ENCODE data around the gene C1QL1. TPM values are rescaled to one million over a fixed set of nuclear protein-coding genes. Genes with fewer than 3 reads are reported as not detected.

The C1QL1 gene
- total RNA-seq, 1 experiment from 2014 or later, result 3.5 TPM

- Histone ChIP-seq H3K27ac (ENCODE audit: low read depth, low read length) (no peak overlapping the region), H3K27me3 (ENCODE audit: insufficient read depth, low read length) (no peaks in the 10 kb centered on the region), H2AFZ (ENCODE audit: low read depth, low read length, poor library complexity, severe bottlenecking) (no peak overlapping the region), H3K36me3 (ENCODE audit: control insufficient read depth in 1 of 2, insufficient read depth in 2 of 2, low read length in 2 of 2) (no peaks in the 10 kb centered on the region), H3K4me1 (ENCODE audit: control insufficient read depth in 1 of 2, insufficient read depth in 2 of 2, low read length in 2 of 2) (peaks cover 6 to 8% of the 10 kb centered on the region in 2 experiments), H3K9ac (ENCODE audit: low read length) (no peak overlapping the region), H3K79me2 (ENCODE audit: insufficient read depth, low read length) (no peaks in the 10 kb centered on the region), H3K4me3 (replicated peaks in 1 of 2; ENCODE audit: low read depth in 1 of 2, low read length in 2 of 2) (no peak overlapping the region), H3K4me2 (ENCODE audit: low read length) (no peak overlapping the region), H3K9me2 (ENCODE audit: insufficient read depth) (no peaks in the 10 kb centered on the region), H3K9me3 (ENCODE audit: control insufficient read depth in 1 of 2, insufficient read depth in 1 of 2, low read depth in 1 of 2, low read length in 2 of 2) (no peaks in the 10 kb centered on the region), H4K20me1 (ENCODE audit: insufficient read depth) (no peaks in the 10 kb centered on the region)
- ATAC-seq, result no peak
- ChIA-PET RAD21 (ENCODE audit: low non-redundant PET in 1 of 2, low total read pairs in 2 of 2, uncharacterized antibody in 2 of 2, unreplicated experiment in 2 of 2) (no interaction called here), POLR2A (no interaction called here), CTCF (no interaction called here)
- no TSS peak for BruUV-seq (replicated peaks)
- no peak for TF ChIP-seq EZH2 (IDR thresholded peaks at IDR 0.05)
- TF ChIP-seq ELF1 (IDR thresholded peaks at IDR 0.05; ENCODE audit: borderline replicate concordance, low read depth), result no peak
- TF ChIP-seq CEBPB (IDR thresholded peaks at IDR 0.05; ENCODE audit: low read depth), result no peak
- no peak for TF ChIP-seq SIN3A (IDR thresholded peaks at IDR 0.05; ENCODE audit: low read depth)
- TF ChIP-seq JUND (IDR thresholded peaks at IDR 0.05), result no peak
- TF ChIP-seq POLR2AphosphoS5 (IDR thresholded peaks at IDR 0.05; ENCODE audit: low read depth, low read length), result no peak
- no peak for TF ChIP-seq MAX (IDR thresholded peaks at IDR 0.05)
- DNase-seq (ENCODE audit: low read depth, low spot score), result no peak
- intact Hi-C loops (cut with micrococcal nuclease), result no loop called here
Measured at GRCh38 chr17:44966348-44967025, 1.6 kb downstream of the C1QL1 start.

DNA sequence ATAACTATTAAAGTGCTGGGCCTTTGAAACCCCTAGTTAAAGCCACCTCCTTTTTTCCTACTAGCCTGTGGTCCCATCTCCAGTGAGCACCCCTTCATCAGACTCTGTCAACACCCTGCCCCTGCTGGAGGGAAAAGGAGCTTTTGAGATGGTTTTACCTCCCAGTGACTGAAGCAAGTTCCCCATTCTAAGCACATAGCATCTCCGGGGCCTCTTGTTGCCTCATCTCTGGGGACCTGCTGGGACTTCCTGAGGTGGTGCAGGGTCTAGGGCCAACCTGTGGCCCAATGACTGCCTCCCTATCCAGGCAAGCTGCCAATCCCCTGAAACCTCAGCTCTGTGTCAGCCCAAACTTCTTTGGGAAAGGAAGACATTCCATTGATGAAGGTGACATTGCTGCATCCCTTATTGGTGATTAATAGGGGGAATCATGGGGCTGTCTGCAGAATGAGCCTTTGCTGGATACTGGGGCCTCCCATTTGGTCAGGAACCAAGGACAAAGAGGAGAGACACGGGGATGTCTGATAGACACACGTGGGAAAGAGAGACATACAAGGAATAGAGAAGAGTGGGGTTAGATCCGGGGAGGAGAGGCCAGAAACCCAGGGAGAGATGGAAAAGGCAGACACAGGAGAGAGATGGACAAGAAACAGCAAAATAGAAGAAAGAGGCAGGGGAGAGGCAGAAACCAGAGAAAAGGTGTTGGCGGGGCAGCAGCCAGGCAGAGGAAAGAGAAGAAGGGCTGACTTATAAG, 2.4 kb downstream of the C1QL1 start:
- H3K9me2 ChIP-seq (ENCODE audit: insufficient read depth), result no peaks in the 10 kb centered on the region
- BruUV-seq (replicated peaks), result no TSS peak
- TF ChIP-seq EZH2 (IDR thresholded peaks at IDR 0.05), result no peak
- TF ChIP-seq ELF1 (IDR thresholded peaks at IDR 0.05; ENCODE audit: borderline replicate concordance, low read depth), result no peak
- no peak for TF ChIP-seq CBX3 (IDR thresholded peaks at IDR 0.05; ENCODE audit: low read depth)
- TF ChIP-seq RAD21 (IDR thresholded peaks at IDR 0.05; ENCODE audit: low read depth), result no peak
- no peak for TF ChIP-seq REST (IDR thresholded peaks at IDR 0.05; ENCODE audit: low read depth)
- TF ChIP-seq, protein P1, sequence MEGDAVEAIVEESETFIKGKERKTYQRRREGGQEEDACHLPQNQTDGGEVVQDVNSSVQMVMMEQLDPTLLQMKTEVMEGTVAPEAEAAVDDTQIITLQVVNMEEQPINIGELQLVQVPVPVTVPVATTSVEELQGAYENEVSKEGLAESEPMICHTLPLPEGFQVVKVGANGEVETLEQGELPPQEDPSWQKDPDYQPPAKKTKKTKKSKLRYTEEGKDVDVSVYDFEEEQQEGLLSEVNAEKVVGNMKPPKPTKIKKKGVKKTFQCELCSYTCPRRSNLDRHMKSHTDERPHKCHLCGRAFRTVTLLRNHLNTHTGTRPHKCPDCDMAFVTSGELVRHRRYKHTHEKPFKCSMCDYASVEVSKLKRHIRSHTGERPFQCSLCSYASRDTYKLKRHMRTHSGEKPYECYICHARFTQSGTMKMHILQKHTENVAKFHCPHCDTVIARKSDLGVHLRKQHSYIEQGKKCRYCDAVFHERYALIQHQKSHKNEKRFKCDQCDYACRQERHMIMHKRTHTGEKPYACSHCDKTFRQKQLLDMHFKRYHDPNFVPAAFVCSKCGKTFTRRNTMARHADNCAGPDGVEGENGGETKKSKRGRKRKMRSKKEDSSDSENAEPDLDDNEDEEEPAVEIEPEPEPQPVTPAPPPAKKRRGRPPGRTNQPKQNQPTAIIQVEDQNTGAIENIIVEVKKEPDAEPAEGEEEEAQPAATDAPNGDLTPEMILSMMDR (IDR thresholded peaks at IDR 0.05 in 2 of 3, conservative IDR thresholded peaks at IDR 0.05 in 1 of 3; ENCODE audit: borderline replicate concordance in 1 of 3, insufficient read depth in 1 of 3, low read depth in 2 of 3, low read length in 2 of 3), result 0 out of 6 replicates have a peak, but pooled peaks of 1 of the 3 experiments have one; percentile 2
- no peak for TF ChIP-seq JUND (IDR thresholded peaks at IDR 0.05)
- TF ChIP-seq ATF3 (IDR thresholded peaks at IDR 0.05), result no peak
- TF ChIP-seq SIN3A (IDR thresholded peaks at IDR 0.05; ENCODE audit: low read depth), result no peak
- H3K4me2 ChIP-seq (ENCODE audit: low read length), result no peak overlapping the region
- ChIA-PET RAD21 (ENCODE audit: low non-redundant PET in 1 of 2, low total read pairs in 2 of 2, uncharacterized antibody in 2 of 2, unreplicated experiment in 2 of 2) (no interaction called here), POLR2A (no interaction called here), CTCF (no interaction called here)
- H3K4me3 ChIP-seq (replicated peaks in 1 of 2; ENCODE audit: low read depth in 1 of 2, low read length in 2 of 2), result no peak overlapping the region
- DNase-seq (ENCODE audit: low read depth, low spot score) (no peak), ATAC-seq (no peak)
- no peaks in the 10 kb centered on the region for H3K36me3 ChIP-seq (ENCODE audit: control insufficient read depth in 1 of 2, insufficient read depth in 2 of 2, low read length in 2 of 2)
- no peaks in the 10 kb centered on the region for H3K9me3 ChIP-seq (ENCODE audit: control insufficient read depth in 1 of 2, insufficient read depth in 1 of 2, low read depth in 1 of 2, low read length in 2 of 2)
- no peak overlapping the region for H2AFZ ChIP-seq (ENCODE audit: low read depth, low read length, poor library complexity, severe bottlenecking)
- H3K27me3 ChIP-seq (ENCODE audit: insufficient read depth, low read length), result no peaks in the 10 kb centered on the region
- H3K4me1 ChIP-seq (ENCODE audit: control insufficient read depth in 1 of 2, insufficient read depth in 2 of 2, low read length in 2 of 2), result peaks cover 10 to 12% of the 10 kb centered on the region in 2 experiments
- no peak overlapping the region for H3K9ac ChIP-seq (ENCODE audit: low read length)
- H3K27ac ChIP-seq (ENCODE audit: low read depth, low read length), result no peak overlapping the region
- H4K20me1 ChIP-seq (ENCODE audit: insufficient read depth), result no peaks in the 10 kb centered on the region
- no peaks in the 10 kb centered on the region for H3K79me2 ChIP-seq (ENCODE audit: insufficient read depth, low read length)
- intact Hi-C loops (cut with micrococcal nuclease), result no loop called here
